Rectal smooth muscle tissue (tissue), 1 donor: Measurements from ENCODE around the gene KCNT1.

ENCODE experiments used
- H3K27ac ChIP-seq: one replicate; pipeline ENCODE4 v1.7.0; 2013; ENCODE audit warnings: low read depth, low read length, inconsistent platforms
- H3K27me3 ChIP-seq: one replicate; pipeline ENCODE4 v1.7.0; 2013; ENCODE audit warnings: low read length; ENCODE audit not compliant: control insufficient read depth, insufficient read depth
- H3K36me3 ChIP-seq: one replicate; pipeline ENCODE4 v1.7.0; 2013; ENCODE audit warnings: low read length; ENCODE audit not compliant: control insufficient read depth, insufficient read depth
- H3K4me1 ChIP-seq: one replicate; pipeline ENCODE4 v1.7.0; 2013; ENCODE audit warnings: low read length; ENCODE audit not compliant: control insufficient read depth, insufficient read depth
- H3K4me3 ChIP-seq: one replicate; pipeline ENCODE4 v1.7.0; 2013; ENCODE audit warnings: low read length
- H3K9ac ChIP-seq: one replicate; pipeline ENCODE4 v1.7.0; 2013; ENCODE audit warnings: low read length

KCNT1 gene

DNA sequence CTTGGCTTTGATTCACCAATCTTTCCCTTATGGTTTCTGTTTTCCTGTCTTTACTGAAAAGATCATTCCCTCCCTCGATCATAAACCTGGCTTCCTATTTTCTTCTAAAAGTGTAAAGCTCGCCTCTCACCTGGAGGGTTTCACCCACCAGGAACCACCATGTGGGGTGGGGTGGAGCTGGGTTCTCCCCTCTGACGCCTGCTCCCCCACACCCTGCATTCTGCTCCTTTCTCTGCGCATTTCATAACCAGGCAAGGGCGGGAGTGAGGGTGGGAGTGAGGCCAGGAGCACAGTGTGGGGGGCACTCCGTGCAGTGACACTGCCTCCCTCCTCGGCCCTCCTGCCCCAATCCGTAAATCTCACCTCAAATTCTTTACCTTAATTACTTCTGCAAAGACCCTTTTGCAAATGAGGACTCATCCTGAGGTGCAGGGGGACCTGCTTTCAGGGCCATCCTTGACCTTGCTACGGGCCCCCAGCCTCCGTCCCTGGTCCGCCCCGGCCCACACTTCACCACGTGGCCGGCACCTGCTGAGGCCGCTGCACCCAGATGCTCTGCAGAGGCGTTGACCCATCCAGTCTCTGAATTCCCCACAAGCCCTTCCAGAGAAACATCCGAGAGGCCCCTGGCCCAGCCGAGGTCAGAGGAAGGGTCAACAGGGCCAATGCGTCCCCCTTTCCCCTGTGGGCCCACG, 59.3 kb downstream of the KCNT1 start:
- Histone ChIP-seq H3K4me1 (no peaks in the 10 kb centered on the region), H3K9ac (no peak overlapping the region), H3K4me3 (no peak overlapping the region), H3K27ac (no peak overlapping the region), H3K36me3 (no peaks in the 10 kb centered on the region), H3K27me3 (no peaks in the 10 kb centered on the region)

DNA sequence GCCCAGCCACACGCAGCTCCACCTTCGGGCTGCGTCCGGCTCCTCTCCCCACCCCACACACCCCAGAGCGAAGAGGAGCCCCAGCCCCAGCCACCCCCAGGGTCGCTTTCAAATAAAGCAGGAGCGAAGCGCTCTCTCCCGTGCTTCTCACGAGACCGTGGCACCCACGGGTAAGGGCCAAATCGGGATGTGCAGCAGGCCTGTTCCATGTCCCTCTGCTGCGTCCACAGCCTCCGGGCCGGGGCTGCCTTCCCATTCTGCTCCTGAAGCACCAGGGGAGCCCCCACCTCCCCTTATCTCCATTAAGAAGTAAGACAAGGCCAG, 59.8 kb downstream of the KCNT1 start:
- no peaks in the 10 kb centered on the region for H3K36me3 ChIP-seq
- H3K4me3 ChIP-seq = no peak overlapping the region
- H3K27ac ChIP-seq = no peak overlapping the region

DNA sequence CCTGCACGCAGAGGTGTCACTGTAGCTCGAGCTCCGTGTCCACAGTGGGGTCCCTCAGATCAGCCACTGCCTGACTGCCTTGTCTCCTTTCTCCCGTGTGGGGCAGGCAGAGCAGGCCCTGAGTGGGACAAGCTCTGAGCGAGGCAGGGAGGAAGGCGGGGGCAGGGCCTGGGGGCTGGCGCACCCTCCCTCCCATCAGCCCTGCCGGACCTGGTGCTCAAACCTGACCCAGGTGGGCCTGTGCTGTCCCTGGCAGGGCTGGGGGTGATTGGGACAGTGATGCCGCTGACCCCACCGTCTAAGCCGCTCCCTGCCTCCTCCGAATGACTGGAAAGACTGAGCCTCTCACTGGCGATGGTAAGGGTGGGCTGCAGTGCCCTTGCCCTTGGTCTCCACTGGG, 60.9 kb downstream of the KCNT1 start:
- H3K27me3 ChIP-seq = no peaks in the 10 kb centered on the region
- H3K4me3 ChIP-seq = no peak overlapping the region
- no peak overlapping the region for H3K9ac ChIP-seq
- H3K4me1 ChIP-seq = no peaks in the 10 kb centered on the region
- no peaks in the 10 kb centered on the region for H3K36me3 ChIP-seq
- no peak overlapping the region for H3K27ac ChIP-seq

More for the DNA sequence above, 59.8 kb downstream of the KCNT1 start:
- no peaks in the 10 kb centered on the region for H3K27me3 ChIP-seq
- H3K9ac ChIP-seq = no peak overlapping the region
- H3K4me1 ChIP-seq = no peaks in the 10 kb centered on the region

DNA sequence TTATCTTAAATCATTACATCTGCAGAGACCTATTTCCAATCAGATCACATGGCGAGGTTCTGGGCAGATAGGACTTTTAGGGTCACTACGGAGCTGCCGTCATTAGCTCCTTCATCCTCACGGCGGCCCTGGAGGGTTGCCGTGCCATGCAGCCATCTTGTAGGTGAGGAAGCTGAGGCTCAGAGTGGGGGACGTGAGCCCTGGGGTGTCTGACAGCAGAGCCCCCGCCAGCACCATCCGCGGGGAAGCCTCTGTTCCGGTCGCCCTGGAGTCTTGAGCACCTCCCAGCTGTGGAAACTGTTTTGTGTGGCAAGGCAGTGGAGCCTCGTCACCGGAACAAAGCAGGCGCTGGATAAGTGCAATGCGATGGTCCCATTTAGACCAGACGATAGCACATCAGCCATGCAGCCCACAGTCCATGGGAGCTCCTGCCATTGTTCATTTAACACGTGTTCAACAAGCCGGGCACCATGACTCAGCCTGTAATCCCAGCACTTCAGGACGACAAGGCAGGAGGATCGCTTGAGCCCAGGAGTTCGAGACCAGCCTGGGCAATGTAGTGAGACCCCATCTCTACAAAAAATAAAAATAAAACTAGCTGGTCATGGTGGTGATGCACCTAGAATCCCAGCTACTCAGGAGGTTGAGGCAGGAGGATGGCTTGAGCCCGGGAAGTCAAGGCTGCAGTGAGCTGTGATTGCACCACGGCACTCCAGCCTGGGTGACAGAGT, 61.9 kb downstream of the KCNT1 start:
- no peaks in the 10 kb centered on the region for H3K4me1 ChIP-seq
- H3K36me3 ChIP-seq = no peaks in the 10 kb centered on the region
- no peak overlapping the region for H3K27ac ChIP-seq
- no peak overlapping the region for H3K4me3 ChIP-seq
- H3K27me3 ChIP-seq = no peaks in the 10 kb centered on the region
- no peak overlapping the region for H3K9ac ChIP-seq

DNA sequence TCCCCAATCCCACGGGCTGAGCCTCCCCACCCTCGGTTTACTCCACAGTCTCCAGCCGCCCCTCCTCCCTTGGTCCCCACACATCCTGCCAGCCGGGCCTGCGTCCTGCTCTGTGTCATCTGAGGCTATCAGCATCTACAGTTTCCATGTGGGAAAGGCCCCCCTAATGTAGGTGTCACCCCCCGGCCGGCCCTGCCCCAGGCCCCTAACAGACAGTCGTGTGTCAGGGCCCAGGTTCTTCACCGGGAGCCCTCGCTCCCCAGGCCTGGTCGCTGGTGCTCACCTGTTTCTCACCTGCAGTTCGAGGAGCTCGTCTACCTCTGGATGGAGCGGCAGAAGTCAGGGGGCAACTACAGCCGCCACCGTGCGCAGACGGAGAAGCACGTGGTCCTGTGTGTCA, 62.7 kb downstream of the KCNT1 start:
- H3K4me1 ChIP-seq = no peaks in the 10 kb centered on the region
- no peak overlapping the region for H3K9ac ChIP-seq
- no peaks in the 10 kb centered on the region for H3K36me3 ChIP-seq
- no peak overlapping the region for H3K27ac ChIP-seq
- H3K4me3 ChIP-seq = no peak overlapping the region
- H3K27me3 ChIP-seq = no peaks in the 10 kb centered on the region

DNA sequence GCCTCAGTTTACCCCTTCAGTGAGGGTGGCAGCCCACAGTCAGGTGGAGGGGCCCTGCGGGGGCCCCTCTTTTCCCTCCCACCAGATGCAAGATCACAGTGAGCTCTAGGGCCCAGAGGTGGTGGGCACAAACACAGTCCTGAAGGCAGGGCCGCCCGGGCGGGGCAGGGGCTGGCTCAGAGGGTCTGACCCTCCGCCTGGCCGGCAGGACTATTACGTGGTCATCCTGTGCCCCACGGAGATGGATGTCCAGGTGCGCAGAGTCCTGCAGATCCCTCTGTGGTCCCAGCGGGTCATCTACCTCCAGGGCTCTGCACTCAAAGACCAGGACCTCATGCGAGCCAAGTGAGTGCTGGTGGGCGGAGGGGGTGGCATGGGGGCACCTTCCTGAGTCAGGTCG, 63.4 kb downstream of the KCNT1 start:
- no peaks in the 10 kb centered on the region for H3K4me1 ChIP-seq
- H3K36me3 ChIP-seq = no peaks in the 10 kb centered on the region
- no peak overlapping the region for H3K9ac ChIP-seq

DNA sequence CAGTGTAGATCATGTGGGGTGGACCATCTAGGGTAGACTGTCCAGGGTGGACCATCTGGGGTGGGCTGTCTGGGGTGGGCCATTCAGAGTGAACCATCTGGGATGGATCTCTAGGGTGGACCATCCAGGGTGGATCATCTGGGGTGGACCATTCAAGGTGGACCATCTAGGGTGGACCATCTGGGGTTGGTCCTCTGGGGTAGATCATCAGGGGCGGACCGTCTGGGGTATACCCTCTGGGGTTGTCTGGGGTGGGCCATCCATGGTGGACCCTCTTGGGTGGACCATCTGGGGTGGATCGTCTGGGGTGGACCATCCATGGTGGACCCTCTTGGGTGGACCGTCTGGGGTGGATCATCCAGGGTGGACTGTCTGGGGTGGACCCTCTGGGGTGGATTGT, 64.3 kb downstream of the KCNT1 start:
- Histone ChIP-seq H3K9ac (no peak overlapping the region), H3K4me3 (no peak overlapping the region), H3K4me1 (no peaks in the 10 kb centered on the region), H3K27me3 (no peaks in the 10 kb centered on the region), H3K36me3 (no peaks in the 10 kb centered on the region), H3K27ac (no peak overlapping the region)

More for the DNA sequence above, 63.4 kb downstream of the KCNT1 start:
- Histone ChIP-seq H3K27ac (no peak overlapping the region), H3K27me3 (no peaks in the 10 kb centered on the region), H3K4me3 (no peak overlapping the region)

DNA sequence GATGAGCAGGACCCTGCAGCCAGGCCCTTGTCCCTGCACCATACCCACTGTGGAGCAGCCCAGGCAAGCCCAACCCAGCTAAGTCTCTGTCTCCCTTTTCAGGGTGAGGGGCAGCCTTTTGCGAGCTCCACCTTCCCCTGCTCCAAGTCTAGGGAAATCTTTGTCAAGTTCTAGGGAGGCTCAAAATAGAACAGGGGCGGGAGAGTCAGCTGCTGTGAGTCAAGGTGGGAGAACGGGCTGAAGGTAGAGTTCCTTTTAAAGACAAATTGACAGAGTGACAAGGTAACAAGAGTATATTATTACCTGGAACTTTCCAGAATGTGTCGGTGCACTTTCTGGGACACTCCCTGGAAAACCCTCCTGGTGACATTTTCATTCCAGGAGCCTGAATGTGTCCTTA, 64.7 kb downstream of the KCNT1 start:
- H3K36me3 ChIP-seq = no peaks in the 10 kb centered on the region
- no peaks in the 10 kb centered on the region for H3K27me3 ChIP-seq
- H3K9ac ChIP-seq = no peak overlapping the region
- H3K4me3 ChIP-seq = no peak overlapping the region
- H3K27ac ChIP-seq = no peak overlapping the region
- no peaks in the 10 kb centered on the region for H3K4me1 ChIP-seq

DNA sequence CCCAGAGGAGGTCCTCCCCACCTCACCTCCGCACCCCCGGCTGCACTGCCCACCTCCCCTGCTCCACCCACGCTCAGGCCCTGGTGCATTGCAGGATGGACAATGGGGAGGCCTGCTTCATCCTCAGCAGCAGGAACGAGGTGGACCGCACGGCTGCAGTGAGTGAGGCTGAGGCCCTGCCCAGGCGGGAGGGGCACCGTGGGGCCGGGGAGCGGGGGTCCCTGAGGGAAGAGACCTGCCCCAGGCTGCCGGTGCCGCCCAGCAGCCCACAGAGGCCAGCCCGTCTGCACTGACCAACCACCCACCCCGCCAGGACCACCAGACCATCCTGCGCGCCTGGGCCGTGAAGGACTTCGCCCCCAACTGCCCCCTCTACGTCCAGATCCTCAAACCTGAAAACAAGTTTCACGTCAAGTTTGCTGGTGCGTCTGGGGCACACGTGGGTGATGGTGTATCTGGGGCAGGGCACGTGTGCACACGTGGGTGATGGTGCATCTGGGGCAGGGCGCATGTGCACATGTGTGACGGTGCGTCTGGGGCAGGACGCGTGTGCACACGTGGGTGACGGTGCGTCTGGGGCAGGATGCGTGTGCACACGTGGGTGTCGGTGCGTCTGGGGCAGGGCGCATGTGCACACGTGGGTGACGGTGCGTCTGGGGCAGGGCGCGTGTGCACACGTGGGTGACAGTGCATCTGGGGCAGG, 66.7 kb downstream of the KCNT1 start:
- H3K4me1 ChIP-seq = no peaks in the 10 kb centered on the region
- H3K36me3 ChIP-seq = no peaks in the 10 kb centered on the region
- H3K9ac ChIP-seq = no peak overlapping the region
- no peak overlapping the region for H3K4me3 ChIP-seq
- peaks cover 3% of the 10 kb centered on the region for H3K27me3 ChIP-seq
- no peak overlapping the region for H3K27ac ChIP-seq

DNA sequence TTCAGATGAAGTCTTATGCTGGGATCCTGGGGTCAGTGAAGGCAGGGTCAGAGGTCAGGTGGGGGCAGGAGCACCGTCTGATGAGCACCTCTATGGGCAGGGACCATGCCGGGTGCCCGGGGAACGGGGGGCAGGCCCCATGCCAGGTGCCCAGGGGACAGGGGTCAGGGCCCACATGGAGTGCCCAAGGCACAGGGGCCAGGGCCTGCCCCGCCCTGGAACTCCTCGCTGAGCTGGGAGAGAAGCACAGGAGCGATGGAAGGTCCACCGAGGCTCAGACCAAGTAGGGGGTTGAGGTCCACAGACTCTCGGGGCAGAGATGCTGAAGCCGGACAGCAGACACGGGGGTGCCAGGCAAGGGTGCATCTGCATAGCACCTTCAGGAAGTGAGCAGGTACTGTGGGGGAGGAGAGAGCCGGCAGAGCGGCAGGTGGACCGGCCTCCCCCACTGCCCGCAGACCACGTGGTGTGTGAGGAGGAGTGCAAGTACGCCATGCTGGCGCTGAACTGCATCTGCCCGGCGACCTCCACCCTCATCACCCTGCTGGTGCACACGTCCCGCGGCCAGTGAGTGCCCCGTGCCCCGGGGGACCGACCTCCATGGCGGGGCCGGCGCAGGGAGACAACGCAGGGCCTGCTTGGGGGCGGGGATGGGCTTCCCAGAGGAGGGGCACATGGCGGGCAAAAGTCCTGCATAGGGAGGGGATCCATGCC, 67.7 kb downstream of the KCNT1 start:
- H3K27me3 ChIP-seq = peaks cover 4% of the 10 kb centered on the region
- no peak overlapping the region for H3K27ac ChIP-seq
- H3K36me3 ChIP-seq = no peaks in the 10 kb centered on the region
- H3K4me3 ChIP-seq = no peak overlapping the region
- no peak overlapping the region for H3K9ac ChIP-seq
- no peaks in the 10 kb centered on the region for H3K4me1 ChIP-seq

DNA sequence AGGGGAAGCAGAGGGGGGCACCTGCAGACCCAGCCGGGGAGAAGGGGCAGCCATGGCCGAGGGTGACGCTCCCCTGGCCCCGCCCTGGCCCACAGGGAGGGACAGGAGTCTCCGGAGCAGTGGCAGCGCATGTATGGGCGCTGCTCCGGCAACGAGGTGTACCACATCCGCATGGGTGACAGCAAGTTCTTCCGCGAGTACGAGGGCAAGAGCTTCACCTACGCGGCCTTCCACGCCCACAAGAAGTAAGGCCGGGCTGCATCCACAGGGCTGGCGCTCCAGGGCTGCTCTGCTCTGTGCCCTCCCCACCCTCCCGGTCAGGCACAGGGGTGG, 68.2 kb downstream of the KCNT1 start:
- Histone ChIP-seq H3K36me3 (no peaks in the 10 kb centered on the region), H3K4me1 (no peaks in the 10 kb centered on the region), H3K27ac (no peak overlapping the region), H3K27me3 (peaks cover 4% of the 10 kb centered on the region), H3K9ac (no peak overlapping the region), H3K4me3 (no peak overlapping the region)

DNA sequence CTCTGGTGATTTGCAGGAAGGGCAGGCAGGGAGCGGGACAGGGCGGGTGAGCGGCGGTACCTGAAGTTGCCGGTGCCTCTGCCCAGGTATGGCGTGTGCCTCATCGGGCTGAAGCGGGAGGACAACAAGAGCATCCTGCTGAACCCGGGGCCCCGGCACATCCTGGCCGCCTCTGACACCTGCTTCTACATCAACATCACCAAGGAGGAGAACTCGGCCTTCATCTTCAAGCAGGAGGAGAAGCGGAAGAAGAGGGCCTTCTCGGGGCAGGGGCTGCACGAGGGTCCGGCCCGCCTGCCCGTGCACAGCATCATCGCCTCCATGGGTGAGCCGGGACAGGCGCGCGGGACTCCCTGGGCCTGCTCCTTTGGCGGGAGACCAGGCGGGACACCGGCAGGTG, 68.8 kb downstream of the KCNT1 start:
- H3K4me3 ChIP-seq = no peak overlapping the region
- H3K9ac ChIP-seq = no peak overlapping the region
- no peak overlapping the region for H3K27ac ChIP-seq
- no peaks in the 10 kb centered on the region for H3K4me1 ChIP-seq
- peaks cover 4% of the 10 kb centered on the region for H3K27me3 ChIP-seq
- no peaks in the 10 kb centered on the region for H3K36me3 ChIP-seq
